ENCODE data around the gene CABP4. TPM values are rescaled to one million over a fixed set of nuclear protein-coding genes. Genes with fewer than 3 reads are reported as not detected.

Gene CABP4
- total RNA-seq, 1 experiment from 2014 or later: not detected

- H4K20me1 ChIP-seq (ENCODE audit: insufficient read depth): no peaks in the 10 kb centered on the region
- no peak overlapping the region for H2AFZ ChIP-seq (ENCODE audit: low read depth, low read length, poor library complexity, severe bottlenecking)
- no peak overlapping the region for H3K4me2 ChIP-seq (ENCODE audit: low read length)
- no peaks in the 10 kb centered on the region for H3K27me3 ChIP-seq (ENCODE audit: insufficient read depth, low read length)
- ChIA-PET RAD21 (ENCODE audit: low non-redundant PET in 1 of 2, low total read pairs in 2 of 2, uncharacterized antibody in 2 of 2, unreplicated experiment in 2 of 2) (no interaction called here), POLR2A (no interaction called here), CTCF (no interaction called here)
- H3K9me3 ChIP-seq (ENCODE audit: control insufficient read depth in 1 of 2, insufficient read depth in 1 of 2, low read depth in 1 of 2, low read length in 2 of 2): no peaks in the 10 kb centered on the region
- TF ChIP-seq SP1 (IDR thresholded peaks at IDR 0.05; ENCODE audit: low read depth) (no peak), EZH2 (IDR thresholded peaks at IDR 0.05) (no peak), CTCF (IDR thresholded peaks at IDR 0.05 in 2 of 3, conservative IDR thresholded peaks at IDR 0.05 in 1 of 3; ENCODE audit: borderline replicate concordance in 1 of 3, insufficient read depth in 1 of 3, low read depth in 2 of 3, low read length in 2 of 3) (no peak), POLR2AphosphoS5 (IDR thresholded peaks at IDR 0.05; ENCODE audit: low read depth, low read length) (no peak), ELF1 (IDR thresholded peaks at IDR 0.05; ENCODE audit: borderline replicate concordance, low read depth) (no peak), MAX (IDR thresholded peaks at IDR 0.05) (no peak), REST (IDR thresholded peaks at IDR 0.05; ENCODE audit: low read depth) (no peak), CEBPB (IDR thresholded peaks at IDR 0.05; ENCODE audit: low read depth) (no peak), EGR1 (IDR thresholded peaks at IDR 0.05; ENCODE audit: low read depth) (no peak), SIN3A (IDR thresholded peaks at IDR 0.05; ENCODE audit: low read depth) (no peak), JUND (IDR thresholded peaks at IDR 0.05) (no peak), ZFX (IDR thresholded peaks at IDR 0.05) (no peak), POLR2A (IDR thresholded peaks at IDR 0.05; ENCODE audit: borderline replicate concordance, extremely low read depth, insufficient read depth, insufficient read length) (no peak), FOSL1 (IDR thresholded peaks at IDR 0.05; ENCODE audit: low read depth) (no peak)
- BruUV-seq (replicated peaks): no TSS peak
- H3K36me3 ChIP-seq (ENCODE audit: control insufficient read depth in 1 of 2, insufficient read depth in 2 of 2, low read length in 2 of 2): no peaks in the 10 kb centered on the region
- no peaks in the 10 kb centered on the region; the same call in 1 of the 2 replicates for H3K79me2 ChIP-seq (ENCODE audit: insufficient read depth, low read length)
- no peak overlapping the region for H3K9ac ChIP-seq (ENCODE audit: low read length)
- H3K27ac ChIP-seq (ENCODE audit: low read depth, low read length): no peak overlapping the region
- DNase-seq (ENCODE audit: low read depth, low spot score): no peak
- no peak for ATAC-seq
- intact Hi-C loops (cut with micrococcal nuclease): no loop called here
- H3K4me3 ChIP-seq (replicated peaks in 1 of 2; ENCODE audit: low read depth in 1 of 2, low read length in 2 of 2): no peak overlapping the region
- H3K9me2 ChIP-seq (ENCODE audit: insufficient read depth): no peaks in the 10 kb centered on the region
- H3K4me1 ChIP-seq (ENCODE audit: control insufficient read depth in 1 of 2, insufficient read depth in 2 of 2, low read length in 2 of 2): peaks cover 4 to 9% of the 10 kb centered on the region in 2 experiments
Observed at GRCh38 chr11:67406420-67406968, 48.7 kb upstream of the CABP4 start.

All from HCT116 (cell line).